Neural crest cell (in vitro differentiated cells): Measurements from ENCODE around the gene TSHR. TPM values are rescaled to one million over a fixed set of nuclear protein-coding genes. Genes with fewer than 3 reads are reported as not detected.

Experiments
- DNase-seq: peaks from one replicate; pipeline ENCODE4 v3.0.0; 2021; ENCODE audit warnings: low read depth, mixed read lengths, low spot score
- H3K27ac Mint-ChIP-seq: one replicate; pipeline ENCODE4 v1.8.0; 2021; ENCODE audit warnings: mild to moderate bottlenecking, mixed read lengths; ENCODE audit not compliant: unreplicated experiment
- H3K27me3 Mint-ChIP-seq: 2 replicates; pipeline ENCODE4 v1.8.0; 2021; ENCODE audit warnings: low read depth, mild to moderate bottlenecking, mixed read lengths
- H3K36me3 Mint-ChIP-seq: 2 replicates; pipeline ENCODE4 v1.8.0; 2021; ENCODE audit warnings: low read depth, mild to moderate bottlenecking, mixed read lengths
- H3K4me1 Mint-ChIP-seq: 2 replicates; pipeline ENCODE4 v1.8.0; 2021; ENCODE audit warnings: mixed read lengths
- H3K4me3 Mint-ChIP-seq: one replicate; pipeline ENCODE4 v1.8.0; 2021; ENCODE audit warnings: mild to moderate bottlenecking, mixed read lengths
- H3K9me3 Mint-ChIP-seq: 2 replicates; pipeline ENCODE4 v1.8.0; 2021; ENCODE audit warnings: mixed read lengths
- total RNA-seq: library from RNA; stranded (reverse); gene quantifications from 2 replicates; pipeline ENCODE4 v1.2.1, GENCODE V29; 2021
- TF ChIP-seq, protein P1 (sequence below): fragments of 200-600 bp; sonication (generic); conservative IDR thresholded peaks from 2 replicates; pipeline ENCODE4 v1.5.0; 2021; ENCODE audit warnings: antibody characterized with exemption, mild to moderate bottlenecking

The TSHR gene
- total RNA-seq, 1 donor from 2014 or later = not detected

DNA sequence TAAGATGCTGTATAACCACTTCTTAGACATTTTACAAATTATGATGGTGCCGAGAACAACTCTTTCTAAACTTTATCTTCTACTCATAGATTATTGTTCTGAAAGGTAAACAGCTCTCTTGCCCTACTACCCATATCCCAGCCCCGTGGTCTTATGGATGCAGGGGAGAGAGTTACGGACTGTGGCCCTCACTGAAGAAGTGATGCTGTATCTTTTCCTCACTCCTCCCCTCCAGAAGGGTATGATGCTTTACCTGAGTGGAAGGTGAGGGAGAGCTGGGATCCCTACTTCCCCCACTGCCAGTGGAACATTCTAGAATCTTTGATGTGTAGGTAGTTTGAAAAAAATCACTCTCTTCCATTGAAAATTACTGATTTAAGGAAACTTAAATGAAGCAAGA is 3.5 kb downstream of the TSHR start:
- H3K9me3 Mint-ChIP-seq = no peaks in the 10 kb centered on the region
- no peak for DNase-seq
- H3K36me3 Mint-ChIP-seq = no peaks in the 10 kb centered on the region
- TF ChIP-seq, protein P1, sequence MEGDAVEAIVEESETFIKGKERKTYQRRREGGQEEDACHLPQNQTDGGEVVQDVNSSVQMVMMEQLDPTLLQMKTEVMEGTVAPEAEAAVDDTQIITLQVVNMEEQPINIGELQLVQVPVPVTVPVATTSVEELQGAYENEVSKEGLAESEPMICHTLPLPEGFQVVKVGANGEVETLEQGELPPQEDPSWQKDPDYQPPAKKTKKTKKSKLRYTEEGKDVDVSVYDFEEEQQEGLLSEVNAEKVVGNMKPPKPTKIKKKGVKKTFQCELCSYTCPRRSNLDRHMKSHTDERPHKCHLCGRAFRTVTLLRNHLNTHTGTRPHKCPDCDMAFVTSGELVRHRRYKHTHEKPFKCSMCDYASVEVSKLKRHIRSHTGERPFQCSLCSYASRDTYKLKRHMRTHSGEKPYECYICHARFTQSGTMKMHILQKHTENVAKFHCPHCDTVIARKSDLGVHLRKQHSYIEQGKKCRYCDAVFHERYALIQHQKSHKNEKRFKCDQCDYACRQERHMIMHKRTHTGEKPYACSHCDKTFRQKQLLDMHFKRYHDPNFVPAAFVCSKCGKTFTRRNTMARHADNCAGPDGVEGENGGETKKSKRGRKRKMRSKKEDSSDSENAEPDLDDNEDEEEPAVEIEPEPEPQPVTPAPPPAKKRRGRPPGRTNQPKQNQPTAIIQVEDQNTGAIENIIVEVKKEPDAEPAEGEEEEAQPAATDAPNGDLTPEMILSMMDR = no peak
- no peak overlapping the region for H3K4me3 Mint-ChIP-seq
- H3K4me1 Mint-ChIP-seq = peaks cover 10% of the 10 kb centered on the region
- no peak overlapping the region for H3K27ac Mint-ChIP-seq
- H3K27me3 Mint-ChIP-seq = peaks cover 52% of the 10 kb centered on the region

- Mint-ChIP-seq H3K9me3 (no peaks in the 10 kb centered on the region), H3K4me3 (no peak overlapping the region), H3K27ac (no peak overlapping the region), H3K36me3 (no peaks in the 10 kb centered on the region), H3K27me3 (peaks cover 51% of the 10 kb centered on the region), H3K4me1 (peaks cover 9% of the 10 kb centered on the region)
- DNase-seq = no peak
- TF ChIP-seq, protein P1 = no peak
Observed at GRCh38 chr14:80959496-80959895, 4.1 kb downstream of the TSHR start.

DNA sequence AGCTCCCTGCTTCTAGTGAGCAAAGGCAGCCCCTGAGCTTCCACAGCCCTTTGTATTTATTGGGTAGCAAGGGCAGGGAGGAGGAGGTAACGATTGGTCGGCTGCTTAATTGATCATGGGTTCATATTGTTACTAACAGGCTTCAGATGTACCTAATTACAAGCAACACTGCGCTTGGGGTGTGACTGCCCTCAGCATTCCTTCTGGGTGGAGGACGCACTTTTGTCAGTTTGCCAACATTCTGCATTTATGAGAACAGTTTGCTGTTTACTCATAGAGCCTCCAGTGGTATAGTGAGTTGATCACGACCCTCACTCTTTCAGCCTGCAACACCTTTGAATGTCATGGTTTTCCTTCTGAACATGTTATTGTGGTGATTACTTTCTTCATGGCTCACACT is 9.6 kb downstream of the TSHR start:
- Mint-ChIP-seq H3K27me3 (peaks cover 14% of the 10 kb centered on the region), H3K9me3 (no peaks in the 10 kb centered on the region), H3K4me3 (no peak overlapping the region), H3K27ac (no peak overlapping the region), H3K36me3 (no peaks in the 10 kb centered on the region), H3K4me1 (no peaks in the 10 kb centered on the region)
- DNase-seq = no peak
- TF ChIP-seq, protein P1 = no peak

GRCh38 chr14:80973931-80974641 is 18.7 kb downstream of the TSHR start:
- Mint-ChIP-seq H3K4me1 (no peaks in the 10 kb centered on the region), H3K4me3 (no peak overlapping the region), H3K36me3 (no peaks in the 10 kb centered on the region), H3K27me3 (peaks cover 3% of the 10 kb centered on the region), H3K27ac (no peak overlapping the region), H3K9me3 (no peaks in the 10 kb centered on the region)
- DNase-seq = no peak
- TF ChIP-seq, protein P1 = no peak

- H3K4me3 Mint-ChIP-seq = no peak overlapping the region
- DNase-seq = no peak
- H3K4me1 Mint-ChIP-seq = no peaks in the 10 kb centered on the region
- H3K36me3 Mint-ChIP-seq = no peaks in the 10 kb centered on the region
- TF ChIP-seq, protein P1 = no peak
- H3K27ac Mint-ChIP-seq = no peak overlapping the region
- no peaks in the 10 kb centered on the region for H3K9me3 Mint-ChIP-seq
- peaks cover 3% of the 10 kb centered on the region for H3K27me3 Mint-ChIP-seq
Observed at GRCh38 chr14:80974679-80975078, 19.3 kb downstream of the TSHR start.
